Measurements from ENCODE around the gene SERTAD4.

The SERTAD4 gene

DNA sequence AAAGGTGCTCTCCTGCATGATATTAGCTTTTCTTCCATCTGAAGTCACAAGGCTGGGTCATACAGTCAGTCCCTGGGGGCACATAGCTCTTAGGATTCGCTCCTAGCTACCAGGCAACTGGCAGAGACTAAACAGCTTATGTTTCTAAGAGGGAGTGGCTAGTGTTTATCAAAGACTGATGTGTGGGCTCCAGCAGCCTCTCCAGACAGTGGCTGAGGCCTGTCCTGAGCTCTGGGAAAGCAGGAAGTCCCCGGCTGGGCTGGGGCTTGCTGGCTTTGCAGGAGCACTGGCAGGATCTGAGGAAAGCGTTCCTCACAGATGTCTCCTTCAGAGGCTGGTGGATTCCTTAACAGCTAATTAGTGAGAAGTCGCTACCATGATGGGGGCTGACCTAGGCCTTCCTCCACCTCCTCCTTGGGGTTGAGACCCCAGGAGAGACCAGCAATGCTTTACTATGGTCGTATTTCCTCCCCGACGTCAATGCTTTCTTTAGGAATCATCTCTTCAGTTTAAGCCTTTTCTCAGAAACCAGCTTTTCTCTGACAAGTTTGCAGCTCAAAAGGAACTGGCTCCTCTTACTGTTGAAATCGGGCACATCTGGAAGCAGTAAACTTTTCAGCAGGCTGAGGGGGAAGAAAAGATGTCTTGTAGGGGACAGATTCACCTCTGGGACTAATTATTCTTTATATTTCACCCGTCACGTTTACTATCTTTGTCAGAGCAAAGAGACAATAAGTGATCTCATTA, 62.6 kb downstream of the SERTAD4 start:
- no peak for DNase-seq
- no peaks in the 10 kb centered on the region for H3K9me3 Mint-ChIP-seq
- H3K4me1 Mint-ChIP-seq (ENCODE audit: low read depth), result peaks cover 5% of the 10 kb centered on the region
- H3K27ac Mint-ChIP-seq, result no peak overlapping the region
- H3K4me3 Mint-ChIP-seq, result no peak overlapping the region
- H3K27me3 Mint-ChIP-seq, result peaks cover 75% of the 10 kb centered on the region
- H3K36me3 Mint-ChIP-seq (ENCODE audit: low read depth), result no peaks in the 10 kb centered on the region

Data from activated T-cell treated with anti-CD3 and anti-CD28 coated beads, Interleukin-2, amount 50 U/mL, for 24 hours (primary cell).